Natural killer cell treated with Interleukin-12 subunit alpha and Interleukin-12 subunit beta and Interleukin-15 and Interleukin-18, amount 100 ng/mL, for 72 hours (primary cell): Measurements from ENCODE around the gene GFOD1. TPM values are rescaled to one million over a fixed set of nuclear protein-coding genes. Genes with fewer than 3 reads are reported as not detected.
A peak's percentile ranks its signal among the peaks of the same experiment; 100 is the strongest.
"Not testable (repeated sequence)": the region's sequence is repeated elsewhere in the genome, so short reads cannot be mapped to it uniquely, and the experiment has no call there.

Experiments used
- ATAC-seq, 2 donors: fragments of 150-1000 bp; cut with Tn5 transposase in 1 of 2; sonication (Bioruptor Pico), chemical (Tn5 transposase) in 1 of 2; 2 replicates each; pipeline ENCODE4 v1.10.0; 2021
- DNase-seq: peaks from one replicate; pipeline ENCODE4 v3.0.0; 2022; ENCODE audit warnings: low spot score
- H3K27ac Mint-ChIP-seq, 2 donors: 1 replicate in 1 of 2; 2 replicates in 1 of 2; pipeline ENCODE4 v1.8.0; 2022; ENCODE audit warnings: mixed read lengths in 2 of 2, mild to moderate bottlenecking in 1 of 2, moderate library complexity in 1 of 2
- H3K27me3 Mint-ChIP-seq, 2 donors: 1 replicate in 1 of 2; 2 replicates in 1 of 2; pipeline ENCODE4 v1.8.0; 2022; ENCODE audit warnings: mixed read lengths in 2 of 2
- H3K36me3 Mint-ChIP-seq: one replicate; pipeline ENCODE4 v1.8.0; 2022; ENCODE audit warnings: mixed read lengths
- H3K4me1 Mint-ChIP-seq, 2 donors: 1 replicate in 1 of 2; 2 replicates in 1 of 2; pipeline ENCODE4 v1.8.0; 2022; ENCODE audit warnings: low read depth in 2 of 2, mixed read lengths in 2 of 2, mild to moderate bottlenecking in 1 of 2
- H3K4me3 Mint-ChIP-seq: one replicate; pipeline ENCODE4 v1.8.0; 2022; ENCODE audit warnings: mixed read lengths
- H3K9me3 Mint-ChIP-seq: 2 replicates; pipeline ENCODE4 v1.8.0; 2022; ENCODE audit warnings: mixed read lengths
- total RNA-seq, 2 donors: library from RNA; stranded (reverse); gene quantifications; one replicate each; pipeline ENCODE4 v1.2.3, GENCODE V29; 2022

GFOD1 gene
- total RNA-seq, 2 donors from 2014 or later, result 9.7 to 12.1 TPM

- H3K4me3 Mint-ChIP-seq, result no peak overlapping the region
- DNase-seq, result no peak
- H3K27me3 Mint-ChIP-seq, result no peaks in the 10 kb centered on the region
- peak overlapping the region in 1 of 2 donors; percentile 78 for H3K27ac Mint-ChIP-seq
- no peaks in the 10 kb centered on the region for H3K9me3 Mint-ChIP-seq
- no peak for ATAC-seq
- H3K4me1 Mint-ChIP-seq, result peaks cover 34 to 43% of the 10 kb centered on the region in 2 donors
- no peaks in the 10 kb centered on the region for H3K36me3 Mint-ChIP-seq
Observed at GRCh38 chr6:13395272-13396237, 91.8 kb downstream of the GFOD1 start.

GRCh38 chr6:13392462-13392861 is 94.9 kb downstream of the GFOD1 start:
- ATAC-seq, result no peak
- peaks cover 39 to 54% of the 10 kb centered on the region in 2 donors for H3K4me1 Mint-ChIP-seq

GRCh38 chr6:13391537-13391936 is 95.9 kb downstream of the GFOD1 start:
- H3K27me3 Mint-ChIP-seq, result no peaks in the 10 kb centered on the region
- H3K4me3 Mint-ChIP-seq, result no peak overlapping the region
- no peak for DNase-seq
- H3K36me3 Mint-ChIP-seq, result no peaks in the 10 kb centered on the region
- no peak for ATAC-seq
- peak overlapping the region in 1 of 2 donors; percentile 22 for H3K27ac Mint-ChIP-seq
- peaks cover 34 to 51% of the 10 kb centered on the region in 2 donors for H3K4me1 Mint-ChIP-seq
- H3K9me3 Mint-ChIP-seq, result no peaks in the 10 kb centered on the region

More at GRCh38 chr6:13392462-13392861, 94.9 kb downstream of the GFOD1 start:
- H3K36me3 Mint-ChIP-seq, result no peaks in the 10 kb centered on the region
- no peaks in the 10 kb centered on the region for H3K27me3 Mint-ChIP-seq
- no peaks in the 10 kb centered on the region for H3K9me3 Mint-ChIP-seq
- no peak for DNase-seq
- no peak overlapping the region for H3K4me3 Mint-ChIP-seq
- H3K27ac Mint-ChIP-seq, result peak overlapping the region in 1 of 2 donors; percentile 22

GRCh38 chr6:13390658-13391057 is 96.7 kb downstream of the GFOD1 start:
- no peaks in the 10 kb centered on the region for H3K27me3 Mint-ChIP-seq
- peak overlapping the region; percentile 68 to 92 for H3K27ac Mint-ChIP-seq
- DNase-seq (no peak), ATAC-seq (peak; percentile 67 to 75)
- peak overlapping the region; percentile 58 for H3K4me3 Mint-ChIP-seq
- H3K9me3 Mint-ChIP-seq, result no peaks in the 10 kb centered on the region
- peaks cover 36 to 50% of the 10 kb centered on the region in 2 donors for H3K4me1 Mint-ChIP-seq
- no peaks in the 10 kb centered on the region for H3K36me3 Mint-ChIP-seq

GRCh38 chr6:13389237-13389636 is 98.2 kb downstream of the GFOD1 start:
- ATAC-seq, H3K36me3 Mint-ChIP-seq, H3K9me3 Mint-ChIP-seq, H3K4me3 Mint-ChIP-seq, H3K27me3 Mint-ChIP-seq, DNase-seq: not testable (repeated sequence)
- H3K27ac Mint-ChIP-seq, result peak overlapping the region in 1 of 2 donors; percentile 18
- peaks cover 36 to 50% of the 10 kb centered on the region in 2 donors for H3K4me1 Mint-ChIP-seq

GRCh38 chr6:13388769-13389168 is 98.6 kb downstream of the GFOD1 start:
- DNase-seq, ATAC-seq, H3K36me3 Mint-ChIP-seq, H3K9me3 Mint-ChIP-seq, H3K4me3 Mint-ChIP-seq, H3K27me3 Mint-ChIP-seq: not testable (repeated sequence)
- Mint-ChIP-seq H3K27ac (peak overlapping the region in 1 of 2 donors; percentile 18), H3K4me1 (peaks cover 36 to 50% of the 10 kb centered on the region in 2 donors)

GRCh38 chr6:13384966-13385365 is 102.4 kb downstream of the GFOD1 start:
- peak overlapping the region; percentile 25 to 88 for H3K27ac Mint-ChIP-seq
- no peak for ATAC-seq
- H3K4me1 Mint-ChIP-seq, result peaks cover 44 to 62% of the 10 kb centered on the region in 2 donors
- no peak overlapping the region for H3K4me3 Mint-ChIP-seq
- no peak for DNase-seq
- H3K36me3 Mint-ChIP-seq, result no peaks in the 10 kb centered on the region
- no peaks in the 10 kb centered on the region for H3K27me3 Mint-ChIP-seq
- H3K9me3 Mint-ChIP-seq, result no peaks in the 10 kb centered on the region

GRCh38 chr6:13384506-13384905 is 102.9 kb downstream of the GFOD1 start:
- Mint-ChIP-seq H3K27ac (peak overlapping the region; percentile 25 to 88), H3K4me1 (peaks cover 49 to 63% of the 10 kb centered on the region in 2 donors), H3K36me3 (no peaks in the 10 kb centered on the region), H3K4me3 (no peak overlapping the region), H3K27me3 (no peaks in the 10 kb centered on the region), H3K9me3 (no peaks in the 10 kb centered on the region)
- DNase-seq (no peak), ATAC-seq (no peak)

GRCh38 chr6:13383328-13384163 is 103.9 kb downstream of the GFOD1 start:
- Mint-ChIP-seq H3K9me3 (no peaks in the 10 kb centered on the region), H3K36me3 (no peaks in the 10 kb centered on the region), H3K4me1 (peaks cover 43 to 61% of the 10 kb centered on the region in 2 donors), H3K27ac (peak overlapping the region; percentile 63 to 88), H3K27me3 (no peaks in the 10 kb centered on the region), H3K4me3 (peak overlapping the region; percentile 46)
- ATAC-seq (peak; percentile 89 to 92), DNase-seq (peak; percentile 71)

GRCh38 chr6:13380761-13381160 is 106.6 kb downstream of the GFOD1 start:
- DNase-seq (no peak), ATAC-seq (no peak)
- Mint-ChIP-seq H3K36me3 (no peaks in the 10 kb centered on the region), H3K4me1 (peaks cover 48 to 61% of the 10 kb centered on the region in 2 donors), H3K9me3 (no peaks in the 10 kb centered on the region), H3K27ac (no peak overlapping the region), H3K27me3 (no peaks in the 10 kb centered on the region), H3K4me3 (no peak overlapping the region)

GRCh38 chr6:13378669-13379590 is 108.5 kb downstream of the GFOD1 start:
- ATAC-seq, result no peak
- no peak overlapping the region for H3K4me3 Mint-ChIP-seq
- no peaks in the 10 kb centered on the region for H3K27me3 Mint-ChIP-seq
- DNase-seq, result no peak
- peak overlapping the region in 1 of 2 donors; percentile 75 for H3K27ac Mint-ChIP-seq
- no peaks in the 10 kb centered on the region for H3K9me3 Mint-ChIP-seq
- H3K36me3 Mint-ChIP-seq, result no peaks in the 10 kb centered on the region
- peaks cover 58 to 67% of the 10 kb centered on the region in 2 donors for H3K4me1 Mint-ChIP-seq

GRCh38 chr6:13377054-13377758 is 110.2 kb downstream of the GFOD1 start:
- DNase-seq (no peak), ATAC-seq (no peak)
- peaks cover 54 to 64% of the 10 kb centered on the region in 2 donors for H3K4me1 Mint-ChIP-seq
- no peaks in the 10 kb centered on the region for H3K27me3 Mint-ChIP-seq
- no peak overlapping the region for H3K4me3 Mint-ChIP-seq
- no peaks in the 10 kb centered on the region for H3K36me3 Mint-ChIP-seq
- no peaks in the 10 kb centered on the region for H3K9me3 Mint-ChIP-seq
- peak overlapping the region; percentile 47 to 74 for H3K27ac Mint-ChIP-seq
